GM19455 (cell line): ENCODE measurements around the gene ABCG4.
"Not testable (repeated sequence)": the region's sequence is repeated elsewhere in the genome, so short reads cannot be mapped to it uniquely, and the experiment has no call there.

ENCODE experiments used
- ATAC-seq: cut with Tn5 transposase; IDR thresholded peaks from one replicate; pipeline ENCODE4 v1.9.1; 2021; ENCODE audit not compliant: unreplicated experiment

The ABCG4 gene

GRCh38 chr11:119149018-119149785, at the start of gene ABCG4:
Gene ABCG4 (plus strand): TSS chr11:119149052. CDS start chr11:119149966, 914 bp downstream.
- no peak for ATAC-seq

- ATAC-seq, result no peak
Measured at GRCh38 chr11:119099711-119100110, 49.1 kb upstream of the ABCG4 start.

- no peak for ATAC-seq
Measured at GRCh38 chr11:119100246-119100970, 48.4 kb upstream of the ABCG4 start.

GRCh38 chr11:119100994-119101758, 47.7 kb upstream of the ABCG4 start:
- peak; percentile 23 for ATAC-seq

- peak; percentile 75 for ATAC-seq
Measured at GRCh38 chr11:119101759-119102423, 47.0 kb upstream of the ABCG4 start, which contains the start of gene DPAGT1. Gene DPAGT1 (minus strand): TSS chr11:119101853. CDS start chr11:119101655, 198 bp downstream.

- ATAC-seq, result not testable (repeated sequence)
Measured at GRCh38 chr11:119103161-119103664, 45.6 kb upstream of the ABCG4 start.

- ATAC-seq, result no peak
Measured at GRCh38 chr11:119103793-119104192, 45.1 kb upstream of the ABCG4 start.

- peak; percentile 74 for ATAC-seq
Measured at GRCh38 chr11:119106564-119107537, 42.0 kb upstream of the ABCG4 start, which contains the start of gene C2CD2L. Gene C2CD2L (plus strand): TSS chr11:119107344. CDS start chr11:119107742, 398 bp downstream.

GRCh38 chr11:119107538-119108145, 41.2 kb upstream of the ABCG4 start:
- peak; percentile 25 for ATAC-seq

- ATAC-seq, result no peak
Measured at GRCh38 chr11:119108146-119108856, 40.6 kb upstream of the ABCG4 start.

- no peak for ATAC-seq
Measured at GRCh38 chr11:119108857-119109221, 40.0 kb upstream of the ABCG4 start.

GRCh38 chr11:119109843-119110242, 39.0 kb upstream of the ABCG4 start:
- ATAC-seq, result no peak

GRCh38 chr11:119110439-119110838, 38.4 kb upstream of the ABCG4 start:
- no peak for ATAC-seq

GRCh38 chr11:119111361-119111925, 37.4 kb upstream of the ABCG4 start:
- no peak for ATAC-seq

GRCh38 chr11:119112314-119113020, 36.4 kb upstream of the ABCG4 start:
- ATAC-seq, result no peak

GRCh38 chr11:119113716-119114115, 35.1 kb upstream of the ABCG4 start:
- no peak for ATAC-seq

GRCh38 chr11:119114351-119114750, 34.5 kb upstream of the ABCG4 start:
- no peak for ATAC-seq
